GM12891 (cell line): Measurements from ENCODE around the gene PSMF1.

Experiments used
- POLR2A ChIP-seq: IDR thresholded peaks from 2 replicates; pipeline ENCODE4 v1.6.1; 2011; ENCODE audit warnings: low read depth, low read length, control low read depth
- POLR2AphosphoS5 ChIP-seq: IDR thresholded peaks from 2 replicates; pipeline ENCODE4 v1.6.1; 2011; ENCODE audit warnings: low read depth, low read length, control low read depth
- SPI1 ChIP-seq: IDR thresholded peaks from 2 replicates; pipeline ENCODE4 v1.6.1; 2011; ENCODE audit warnings: low read depth, low read length, control low read depth
- TAF1 ChIP-seq: IDR thresholded peaks from 2 replicates; pipeline ENCODE4 v1.6.1; 2011; ENCODE audit warnings: low read depth, low read length, control low read depth

GRCh38 chr20:1165941-1166340 lies 47.5 kb downstream of the PSMF1 start:
- TF ChIP-seq POLR2A = no peak
- no peak for TF ChIP-seq POLR2AphosphoS5
- no peak for TF ChIP-seq TAF1
- no peak for TF ChIP-seq SPI1
